Measurements from ENCODE around the gene NTM.
A peak's percentile ranks its signal among the peaks of the same experiment; 100 is the strongest.

The NTM gene

GRCh38 chr11:131850507-131850906 is 480.1 kb downstream of the NTM start:
- DNase-seq: no peak

DNA sequence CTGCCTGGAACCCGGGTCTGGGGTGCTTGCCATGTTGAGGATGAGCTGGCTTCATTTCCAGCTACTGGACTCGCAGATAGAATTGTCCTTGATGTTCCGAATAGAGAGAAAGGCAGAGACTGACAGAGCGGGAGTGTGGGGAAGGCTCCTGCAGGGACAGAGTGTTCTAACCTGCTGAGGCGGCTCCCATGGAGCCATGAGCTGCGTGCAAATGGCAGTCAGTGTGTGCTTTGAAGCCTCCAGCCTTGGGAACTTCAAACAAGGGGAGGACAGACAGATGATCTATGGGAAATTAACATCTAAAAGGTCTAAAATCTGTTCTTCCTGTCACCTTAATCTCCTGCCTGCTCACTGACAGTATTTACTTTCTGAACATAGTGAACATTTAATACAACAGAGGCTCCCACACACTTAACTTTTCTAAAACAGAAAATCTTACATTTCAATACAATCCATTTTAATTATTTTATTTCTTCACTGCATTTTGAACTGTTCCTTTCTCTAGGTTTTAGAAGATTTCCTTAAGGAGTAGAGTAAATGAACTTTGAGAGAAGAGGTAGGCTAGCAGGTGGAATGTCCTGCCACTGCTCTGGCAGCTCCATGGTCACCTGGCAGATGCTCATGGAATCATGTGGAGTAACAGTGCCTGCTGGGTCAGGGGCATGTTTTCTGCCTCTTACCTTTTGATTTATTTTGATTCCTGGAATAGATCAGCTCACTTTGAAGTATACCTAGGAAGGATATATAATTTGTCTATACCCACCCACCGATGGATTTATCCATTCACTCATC is 481.7 kb downstream of the NTM start:
- no peak for DNase-seq

GRCh38 chr11:131852757-131853156 is 482.3 kb downstream of the NTM start:
- DNase-seq: no peak

- DNase-seq: no peak
These were observed 484.0 kb downstream of the NTM start for GRCh38 chr11:131854391-131854790.

DNA sequence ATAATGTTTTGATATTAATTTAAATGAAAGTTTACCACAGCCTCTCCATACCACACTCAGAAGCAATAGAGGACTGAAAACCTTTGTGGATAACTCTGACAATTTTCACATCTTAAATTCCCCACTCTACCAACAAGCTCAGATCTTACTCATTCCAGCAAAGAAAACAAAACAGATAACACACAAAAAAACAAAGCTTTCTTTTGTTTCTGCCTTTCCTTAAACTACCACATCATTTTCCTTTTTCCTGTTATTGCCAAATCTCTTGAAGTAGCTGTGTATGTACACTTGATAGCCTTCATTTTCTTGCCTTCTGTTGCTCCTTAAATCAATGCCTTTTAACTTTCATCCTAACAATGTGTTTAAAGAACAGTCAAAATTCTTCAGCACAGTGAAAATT is 484.9 kb downstream of the NTM start:
- DNase-seq: no peak

DNA sequence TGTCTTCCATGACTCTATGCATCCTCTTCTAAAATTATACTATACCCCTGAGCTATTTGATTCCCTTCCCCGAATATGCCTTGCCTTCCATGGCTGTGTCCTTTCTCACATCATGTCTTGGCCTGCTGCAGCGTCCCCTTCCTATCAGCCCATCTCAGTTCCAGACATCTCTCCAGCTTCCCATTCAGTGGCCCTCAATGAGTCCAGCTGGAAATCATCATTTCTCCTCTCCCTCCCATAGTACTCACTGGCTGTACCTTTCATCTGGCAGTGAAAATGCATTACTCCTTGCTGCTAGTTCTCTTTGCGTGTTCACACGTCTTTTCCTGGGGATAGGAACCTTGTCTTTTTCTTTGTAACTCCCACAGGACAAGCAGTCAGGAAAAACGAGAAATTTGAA is 486.8 kb downstream of the NTM start:
- DNase-seq: no peak

DNA sequence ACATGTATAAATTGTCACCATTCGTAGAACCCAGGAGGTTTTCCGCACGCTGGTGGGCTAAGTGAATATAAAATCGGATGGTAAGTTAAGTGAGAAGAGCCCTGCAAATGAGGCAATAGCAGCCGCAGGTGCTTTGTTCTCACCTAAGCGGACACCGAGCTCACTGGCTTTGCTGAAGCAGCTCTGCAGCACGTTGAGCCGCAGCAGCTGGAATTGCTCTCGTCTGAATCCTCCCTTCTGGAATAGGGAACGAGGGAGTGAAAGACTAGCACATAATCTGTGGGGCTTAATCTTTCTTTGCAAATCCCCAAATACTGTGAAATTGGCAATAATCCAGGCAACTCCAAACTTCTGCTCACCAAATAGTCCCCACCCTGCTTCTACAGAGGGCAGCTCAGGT is 488.1 kb downstream of the NTM start:
- no peak for DNase-seq

DNA sequence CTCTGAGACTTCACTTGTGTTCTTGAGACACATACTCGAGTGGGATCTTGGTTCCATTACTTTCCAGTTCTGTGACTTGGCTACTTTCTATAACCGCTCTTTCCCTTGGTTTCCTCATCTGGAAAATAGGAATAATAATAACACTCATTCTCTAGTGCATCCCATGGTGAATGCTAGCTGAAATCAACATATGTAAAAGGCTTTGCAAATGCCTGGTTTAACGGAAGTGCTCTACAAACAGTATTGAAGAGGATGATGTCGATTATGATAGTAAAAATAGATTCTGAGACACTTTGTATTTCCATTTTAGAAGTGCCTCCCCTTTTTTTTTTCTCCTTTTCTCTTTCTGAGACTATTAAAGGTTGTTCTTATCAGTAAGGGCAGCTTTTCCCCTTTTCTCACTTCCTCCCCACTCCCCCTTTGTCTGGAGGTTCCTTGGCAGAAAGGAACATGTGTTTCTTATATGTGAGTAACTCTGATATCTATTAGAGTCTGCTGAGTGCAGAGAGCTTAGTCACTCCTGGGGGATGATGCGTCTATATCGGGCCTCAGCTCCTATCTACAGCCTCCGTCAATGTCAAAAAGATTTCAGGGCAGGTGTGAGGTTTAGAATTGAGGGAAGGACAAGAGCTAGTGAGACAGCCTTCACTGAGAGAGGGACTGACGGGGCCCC is 489.3 kb downstream of the NTM start:
- no peak for DNase-seq

DNA sequence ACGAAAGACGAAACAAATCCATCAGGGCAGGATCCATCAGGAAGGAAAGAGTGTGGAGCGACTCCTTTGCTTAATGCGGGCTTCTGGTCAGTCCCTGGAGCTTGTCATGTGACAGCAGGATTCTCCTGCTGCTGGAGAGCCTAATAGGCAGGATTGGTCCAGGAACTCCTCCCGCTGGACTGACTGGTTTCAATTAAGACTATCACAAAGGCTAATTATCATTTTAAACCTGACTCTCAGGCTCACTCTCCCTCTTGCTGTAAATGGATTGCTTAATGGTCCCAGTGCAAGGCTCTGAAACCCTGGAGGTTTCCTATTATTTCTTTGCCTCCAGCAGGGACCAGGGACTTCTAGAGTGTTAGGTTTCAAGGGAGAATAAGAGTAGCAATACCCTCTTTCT is 493.8 kb downstream of the NTM start:
- no peak for DNase-seq

DNA sequence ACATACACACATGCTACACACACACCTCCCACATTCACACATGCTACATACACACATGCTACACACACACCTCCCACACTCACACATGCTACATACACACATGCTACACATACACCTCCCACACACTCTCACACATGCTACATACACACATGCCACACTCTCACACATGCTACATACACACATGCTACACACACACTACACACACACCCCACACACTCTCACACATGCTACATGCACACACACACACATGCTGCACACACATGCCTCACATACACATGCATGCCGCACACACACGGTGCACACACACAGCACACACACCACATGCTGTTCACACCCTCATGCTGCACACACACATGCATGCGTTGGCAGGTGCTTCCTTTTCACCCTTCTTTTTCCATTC is 495.4 kb downstream of the NTM start:
- DNase-seq: no peak

DNA sequence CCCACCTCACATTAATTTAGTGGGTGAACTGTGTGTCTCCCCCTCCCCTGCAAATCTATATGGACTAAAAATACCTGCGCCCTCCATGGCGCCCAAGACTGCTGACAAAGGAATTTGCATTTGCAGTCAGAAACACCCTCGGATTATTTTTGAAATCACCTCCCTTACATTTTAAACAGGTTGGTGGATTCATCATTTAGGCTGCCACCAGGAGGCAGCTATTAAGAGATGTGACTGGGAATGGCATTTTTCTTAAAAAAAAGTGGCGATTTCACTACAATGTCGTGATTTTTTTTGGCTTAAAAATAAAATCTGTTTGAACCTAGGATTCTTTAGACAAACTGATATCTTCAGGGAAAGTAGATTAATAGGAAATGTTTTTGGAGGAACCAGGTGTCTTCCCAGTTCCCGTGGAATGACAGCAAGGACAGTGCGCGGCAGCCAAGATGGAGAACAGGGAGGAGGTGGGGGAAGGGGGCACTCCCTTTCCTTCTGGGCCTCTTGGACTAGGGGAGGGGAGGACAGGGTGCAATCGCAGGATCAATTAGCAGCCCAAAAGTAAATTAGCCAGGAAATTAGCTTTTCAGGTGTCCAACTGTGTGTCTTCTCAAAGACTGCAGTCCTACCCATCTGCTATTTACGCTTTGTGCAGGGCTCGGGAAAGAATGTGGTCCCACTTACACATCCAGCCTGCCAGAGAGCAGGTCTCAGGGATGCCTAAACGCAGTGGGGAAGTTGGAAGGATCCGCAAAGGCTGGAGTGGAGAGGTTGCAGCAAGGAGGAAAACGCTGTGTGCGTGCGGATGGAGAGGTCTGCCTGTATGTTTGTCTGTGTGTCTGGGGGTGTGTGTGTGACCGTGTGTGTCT is 496.4 kb downstream of the NTM start:
- no peak for DNase-seq

DNA sequence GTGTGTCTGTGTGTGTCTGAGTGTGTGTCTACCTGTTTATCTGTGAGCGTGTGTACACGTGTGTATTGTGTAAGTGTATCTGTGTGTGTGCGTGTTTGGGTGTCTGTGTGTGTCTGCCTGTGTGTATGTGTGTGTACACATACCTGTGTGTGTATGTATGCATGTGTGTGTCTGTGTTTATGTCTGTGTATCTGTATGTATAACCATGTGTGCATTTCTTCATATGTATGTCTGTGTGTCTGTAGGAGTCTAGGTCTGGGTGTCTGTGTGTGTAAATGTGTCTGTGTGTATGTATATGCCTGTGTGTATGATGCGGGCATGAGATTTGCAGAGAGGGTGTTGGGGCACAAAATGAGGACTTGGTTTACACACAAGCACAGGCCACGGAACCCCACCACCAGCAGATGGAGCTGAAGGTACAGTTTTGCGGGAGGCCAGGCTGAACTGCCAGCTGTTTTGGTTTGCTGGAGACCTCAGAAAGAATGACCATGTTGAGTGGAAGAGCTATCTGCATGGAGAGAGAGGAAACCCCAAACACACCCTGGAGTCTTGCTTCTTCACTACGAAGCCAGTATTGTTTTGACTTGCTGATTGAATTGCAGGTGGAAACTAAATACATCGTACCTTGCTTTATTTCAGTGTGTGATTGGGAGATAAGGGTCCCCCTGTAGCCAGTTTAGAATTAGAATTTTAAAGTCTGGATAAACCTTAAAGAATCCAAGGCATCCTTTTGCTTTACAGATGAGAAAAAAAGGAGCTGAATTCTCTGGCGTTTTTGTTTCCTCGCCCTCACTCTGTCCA is 497.2 kb downstream of the NTM start:
- peak; percentile 47 for DNase-seq

DNA sequence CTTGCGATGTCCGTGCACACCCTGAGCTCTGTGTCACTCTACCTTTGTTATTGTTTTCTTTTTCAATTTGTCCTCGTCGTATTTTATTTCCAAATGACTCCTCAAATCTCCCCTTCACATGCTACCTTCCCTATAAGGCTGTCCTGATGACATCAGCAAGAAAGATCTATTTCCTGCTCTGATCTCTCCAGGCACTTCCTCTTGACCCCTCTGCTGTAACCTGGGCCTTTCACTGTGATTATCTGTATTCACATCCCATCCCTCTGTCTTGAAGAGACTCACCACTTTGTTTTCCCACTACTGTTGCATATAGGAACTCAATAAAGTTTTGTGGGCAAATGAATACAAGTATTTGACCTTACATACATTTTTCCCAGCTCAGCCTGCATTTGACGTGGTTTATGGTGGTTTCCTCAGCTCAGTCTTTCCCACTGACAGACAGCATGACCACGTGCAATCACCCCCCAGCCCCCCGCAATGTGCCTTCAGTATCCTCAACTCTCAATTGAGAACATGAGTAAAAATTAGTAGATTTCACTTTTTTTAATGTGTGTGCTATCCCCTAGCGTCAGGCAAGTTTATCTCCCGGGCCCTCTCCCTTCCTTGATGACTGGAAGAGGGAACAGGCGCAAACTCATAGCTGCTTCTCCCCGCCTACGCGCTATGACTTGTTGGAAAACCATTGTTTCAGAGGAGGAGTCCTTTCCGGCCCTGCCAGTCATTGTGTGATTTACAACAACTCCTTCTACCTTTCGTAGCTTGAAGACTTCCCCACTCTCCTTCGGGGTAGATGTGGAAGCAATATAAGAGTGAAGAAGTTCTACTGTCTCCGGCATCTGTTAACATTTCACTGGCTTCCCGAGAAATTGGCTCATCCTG is 498.5 kb downstream of the NTM start:
- no peak for DNase-seq

GRCh38 chr11:131870305-131870704 is 499.9 kb downstream of the NTM start:
- DNase-seq: no peak

- no peak for DNase-seq
These were observed 500.6 kb downstream of the NTM start for GRCh38 chr11:131871006-131871405.

GRCh38 chr11:131874070-131874469 is 503.7 kb downstream of the NTM start:
- no peak for DNase-seq

DNA sequence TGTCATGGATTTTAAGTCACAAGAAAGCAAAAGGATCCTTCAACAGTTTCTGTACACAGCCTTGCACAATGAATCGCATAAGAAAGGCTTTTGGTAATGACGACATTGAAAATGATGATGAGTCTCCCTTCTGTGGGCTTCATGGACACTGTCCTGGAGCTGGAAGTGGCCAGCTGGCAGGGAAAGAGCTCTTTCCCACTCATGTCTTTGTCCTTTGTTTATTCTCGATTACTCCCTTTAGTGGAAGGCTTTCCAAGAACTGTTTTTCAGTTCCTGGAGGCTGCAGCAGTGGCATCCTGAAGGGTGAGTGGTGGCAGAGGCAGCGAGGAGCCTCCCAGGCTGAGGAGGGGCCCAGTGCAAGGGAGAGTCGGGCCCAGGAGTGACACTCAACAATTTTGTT is 505.2 kb downstream of the NTM start:
- DNase-seq: no peak

DNA sequence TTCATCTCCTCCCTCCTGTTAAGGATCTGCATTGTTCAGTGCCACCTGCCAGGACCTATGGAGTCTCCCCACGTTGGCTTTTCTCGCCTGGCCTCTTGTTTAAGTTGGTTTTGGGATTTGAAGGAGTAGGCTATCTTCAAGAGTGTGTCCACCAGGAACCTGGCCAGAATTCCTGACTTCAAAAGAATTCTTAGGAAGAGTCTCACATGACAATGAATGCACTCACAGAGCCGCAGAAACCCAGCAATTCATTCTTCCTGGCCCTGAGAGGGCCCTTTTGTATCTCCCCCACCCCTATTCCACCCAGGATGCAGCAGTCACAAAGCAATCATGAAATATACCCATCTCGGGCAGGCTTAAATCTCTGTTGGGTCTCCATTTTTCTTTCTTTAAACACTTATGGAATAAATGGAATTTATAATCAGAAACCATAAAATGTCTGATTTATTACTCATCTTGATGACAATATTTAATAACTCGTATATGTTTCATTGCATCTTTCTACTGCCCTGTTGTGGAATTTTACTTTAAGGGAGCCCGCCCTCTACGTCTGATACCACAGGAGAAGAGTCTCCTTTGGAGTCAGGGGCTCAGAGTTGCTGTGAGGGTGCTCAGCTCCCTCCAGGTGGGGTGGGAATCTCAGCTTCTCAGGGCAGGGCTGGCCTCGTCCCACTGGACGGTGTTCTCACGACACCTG is 507.0 kb downstream of the NTM start:
- DNase-seq: no peak

DNA sequence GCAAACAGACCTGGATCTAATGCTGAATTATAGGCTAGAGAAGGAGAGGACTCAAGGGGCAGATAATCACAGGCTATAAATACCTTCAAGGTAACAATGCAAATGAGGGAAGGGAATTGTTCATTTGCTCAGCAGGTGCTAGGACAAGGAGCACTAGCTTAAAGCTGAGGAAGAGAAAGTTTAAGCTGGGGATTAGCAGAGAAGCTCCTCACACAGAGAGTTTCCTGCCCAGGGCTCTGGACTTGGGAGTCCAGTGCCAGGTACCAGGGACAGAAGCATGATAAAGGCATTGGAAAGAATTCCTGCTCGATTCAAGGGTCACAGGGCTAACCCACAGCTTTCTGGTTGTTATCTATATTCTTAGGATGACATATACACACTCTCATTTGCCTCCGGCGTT is 509.9 kb downstream of the NTM start:
- no peak for DNase-seq

DNA sequence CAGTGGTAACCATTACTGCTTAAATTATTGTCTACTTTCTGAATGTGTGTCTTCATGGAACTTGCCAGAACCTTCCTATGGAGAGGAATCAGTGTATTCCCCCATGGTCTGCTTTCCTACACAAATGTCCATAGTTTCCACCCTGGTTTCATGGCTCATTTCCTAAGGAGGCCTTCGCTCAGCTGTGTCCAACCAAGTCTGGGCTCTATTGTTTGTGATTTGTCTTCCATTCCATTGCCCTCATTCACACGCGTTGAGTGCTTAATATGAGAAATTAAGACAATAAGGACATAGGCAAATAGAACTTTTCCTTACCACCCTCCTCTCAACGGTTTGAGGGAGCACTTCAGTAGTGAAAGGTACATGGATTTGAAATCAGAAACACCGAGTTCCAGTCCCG is 510.6 kb downstream of the NTM start:
- no peak for DNase-seq

GRCh38 chr11:131883332-131883731 is 512.9 kb downstream of the NTM start:
- no peak for DNase-seq
